ENCODE measurements around the gene ANXA1. TPM values are rescaled to one million over a fixed set of nuclear protein-coding genes. Genes with fewer than 3 reads are reported as not detected.
A peak's percentile ranks its signal among the peaks of the same experiment; 100 is the strongest.

The ANXA1 gene
- total RNA-seq, 4 donors from 2014 or later = 358 to 550 (median 501) TPM

GRCh38 chr9:73200694-73201452 lies 49.2 kb downstream of the ANXA1 start:
- no peak overlapping the region for H3K27ac ChIP-seq
- H3K4me1 ChIP-seq = no peaks in the 10 kb centered on the region
- 49% methylated on average over 9 of the region's 9 CpGs for WGBS
- H3K27me3 ChIP-seq = peaks cover 4% of the 10 kb centered on the region
- TF ChIP-seq POLR2AphosphoS5 (IDR thresholded peaks at IDR 0.05) = no peak
- TF ChIP-seq CTCF (IDR thresholded peaks at IDR 0.05) = peak in 1 of 2 donors; percentile 36
- no peak overlapping the region for H3K4me3 ChIP-seq
- no peak for DNase-seq (ENCODE audit: low spot score in 2 of 2)
- no peaks in the 10 kb centered on the region for H3K36me3 ChIP-seq
- H3K9me3 ChIP-seq = no peaks in the 10 kb centered on the region

GRCh38 chr9:73202980-73203379 lies 51.3 kb downstream of the ANXA1 start:
- Histone ChIP-seq H3K27ac (no peak overlapping the region), H3K36me3 (no peaks in the 10 kb centered on the region), H3K4me3 (no peak overlapping the region), H3K27me3 (peaks cover 4% of the 10 kb centered on the region), H3K9me3 (no peaks in the 10 kb centered on the region), H3K4me1 (no peaks in the 10 kb centered on the region)
- no peak for DNase-seq (ENCODE audit: low spot score in 2 of 2)
- TF ChIP-seq POLR2A (IDR thresholded peaks at IDR 0.05) (no peak), CTCF (IDR thresholded peaks at IDR 0.05) (no peak), EP300 (IDR thresholded peaks at IDR 0.05) (no peak), POLR2AphosphoS5 (IDR thresholded peaks at IDR 0.05) (no peak)
- 0% methylated on average over 1 of the region's 1 CpG for WGBS

GRCh38 chr9:73204936-73205335 lies 53.3 kb downstream of the ANXA1 start:
- TF ChIP-seq POLR2A (IDR thresholded peaks at IDR 0.05) (no peak), POLR2AphosphoS5 (IDR thresholded peaks at IDR 0.05) (no peak), EP300 (IDR thresholded peaks at IDR 0.05) (no peak), CTCF (IDR thresholded peaks at IDR 0.05) (no peak)

GRCh38 chr9:73206851-73207250 lies 55.2 kb downstream of the ANXA1 start:
- no peaks in the 10 kb centered on the region for H3K27me3 ChIP-seq
- no peak for DNase-seq (ENCODE audit: low spot score in 2 of 2)
- WGBS = 78% methylated on average over 1 of the region's 1 CpG
- H3K36me3 ChIP-seq = no peaks in the 10 kb centered on the region
- H3K4me3 ChIP-seq = no peak overlapping the region
- TF ChIP-seq POLR2AphosphoS5 (IDR thresholded peaks at IDR 0.05) (no peak), EP300 (IDR thresholded peaks at IDR 0.05) (no peak), CTCF (IDR thresholded peaks at IDR 0.05) (no peak), POLR2A (IDR thresholded peaks at IDR 0.05) (no peak)
- H3K9me3 ChIP-seq = no peaks in the 10 kb centered on the region
- H3K27ac ChIP-seq = no peak overlapping the region
- H3K4me1 ChIP-seq = no peaks in the 10 kb centered on the region

More at GRCh38 chr9:73204936-73205335, 53.3 kb downstream of the ANXA1 start:
- Histone ChIP-seq H3K27me3 (peaks cover 2% of the 10 kb centered on the region), H3K9me3 (no peaks in the 10 kb centered on the region), H3K4me3 (no peak overlapping the region), H3K27ac (no peak overlapping the region), H3K4me1 (no peaks in the 10 kb centered on the region), H3K36me3 (no peaks in the 10 kb centered on the region)
- 67% methylated on average over 4 of the region's 4 CpGs for WGBS
- no peak for DNase-seq (ENCODE audit: low spot score in 2 of 2)

GRCh38 chr9:73210886-73211666 lies 59.4 kb downstream of the ANXA1 start:
- no peak overlapping the region for H3K4me3 ChIP-seq
- no peaks in the 10 kb centered on the region for H3K27me3 ChIP-seq
- TF ChIP-seq EP300 (IDR thresholded peaks at IDR 0.05) = no peak
- TF ChIP-seq POLR2A (IDR thresholded peaks at IDR 0.05) = no peak
- no peaks in the 10 kb centered on the region for H3K36me3 ChIP-seq
- WGBS = 43% methylated on average over 3 of the region's 3 CpGs
- no peaks in the 10 kb centered on the region for H3K4me1 ChIP-seq
- H3K9me3 ChIP-seq = no peaks in the 10 kb centered on the region
- DNase-seq (ENCODE audit: low spot score in 2 of 2) = no peak
- no peak overlapping the region for H3K27ac ChIP-seq

Measured in suprapubic skin (tissue), 4 donors.